BE2C (cell line): Measurements from ENCODE around the gene SYT2.
A peak's percentile ranks its signal among the peaks of the same experiment; 100 is the strongest.
"Not testable (repeated sequence)": the region's sequence is repeated elsewhere in the genome, so short reads cannot be mapped to it uniquely, and the experiment has no call there.

ENCODE experiments used
- DNase-seq: peaks from one replicate; pipeline ENCODE4 v3.0.0-alpha.2; 2020
- H3K27me3 ChIP-seq: fragments of 250-450 bp; sonication (Bioruptor Pico); 2 replicates; pipeline ENCODE4 v1.5.1; 2020; ENCODE audit warnings: mild to moderate bottlenecking
- H3K36me3 ChIP-seq: fragments of 250-450 bp; sonication (Bioruptor Pico); 2 replicates; pipeline ENCODE4 v1.5.1; 2020; ENCODE audit warnings: mild to moderate bottlenecking
- H3K4me1 ChIP-seq: fragments of 250-450 bp; sonication (Bioruptor Pico); 2 replicates; pipeline ENCODE4 v1.5.1; 2020
- H3K4me3 ChIP-seq: 2 replicates; pipeline ENCODE4 v1.5.1; 2011; ENCODE audit warnings: low read depth, low read length
- H3K9me3 ChIP-seq: fragments of 250-450 bp; sonication (Bioruptor Pico); 2 replicates; pipeline ENCODE4 v1.5.1; 2020
- TF ChIP-seq, protein P1 (sequence below): IDR thresholded peaks from 2 replicates; pipeline ENCODE4 v1.5.1; 2012; ENCODE audit warnings: mild to moderate bottlenecking, low read depth, low read length

Gene SYT2

GRCh38 chr1:202553560-202554038 lies 156.7 kb downstream of the SYT2 start:
- peaks cover 23% of the 10 kb centered on the region for H3K4me1 ChIP-seq
- no peaks in the 10 kb centered on the region for H3K9me3 ChIP-seq
- TF ChIP-seq, protein P1, sequence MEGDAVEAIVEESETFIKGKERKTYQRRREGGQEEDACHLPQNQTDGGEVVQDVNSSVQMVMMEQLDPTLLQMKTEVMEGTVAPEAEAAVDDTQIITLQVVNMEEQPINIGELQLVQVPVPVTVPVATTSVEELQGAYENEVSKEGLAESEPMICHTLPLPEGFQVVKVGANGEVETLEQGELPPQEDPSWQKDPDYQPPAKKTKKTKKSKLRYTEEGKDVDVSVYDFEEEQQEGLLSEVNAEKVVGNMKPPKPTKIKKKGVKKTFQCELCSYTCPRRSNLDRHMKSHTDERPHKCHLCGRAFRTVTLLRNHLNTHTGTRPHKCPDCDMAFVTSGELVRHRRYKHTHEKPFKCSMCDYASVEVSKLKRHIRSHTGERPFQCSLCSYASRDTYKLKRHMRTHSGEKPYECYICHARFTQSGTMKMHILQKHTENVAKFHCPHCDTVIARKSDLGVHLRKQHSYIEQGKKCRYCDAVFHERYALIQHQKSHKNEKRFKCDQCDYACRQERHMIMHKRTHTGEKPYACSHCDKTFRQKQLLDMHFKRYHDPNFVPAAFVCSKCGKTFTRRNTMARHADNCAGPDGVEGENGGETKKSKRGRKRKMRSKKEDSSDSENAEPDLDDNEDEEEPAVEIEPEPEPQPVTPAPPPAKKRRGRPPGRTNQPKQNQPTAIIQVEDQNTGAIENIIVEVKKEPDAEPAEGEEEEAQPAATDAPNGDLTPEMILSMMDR: no peak
- no peak for DNase-seq
- H3K27me3 ChIP-seq: no peaks in the 10 kb centered on the region
- no peak overlapping the region for H3K4me3 ChIP-seq
- H3K36me3 ChIP-seq: no peaks in the 10 kb centered on the region

DNA sequence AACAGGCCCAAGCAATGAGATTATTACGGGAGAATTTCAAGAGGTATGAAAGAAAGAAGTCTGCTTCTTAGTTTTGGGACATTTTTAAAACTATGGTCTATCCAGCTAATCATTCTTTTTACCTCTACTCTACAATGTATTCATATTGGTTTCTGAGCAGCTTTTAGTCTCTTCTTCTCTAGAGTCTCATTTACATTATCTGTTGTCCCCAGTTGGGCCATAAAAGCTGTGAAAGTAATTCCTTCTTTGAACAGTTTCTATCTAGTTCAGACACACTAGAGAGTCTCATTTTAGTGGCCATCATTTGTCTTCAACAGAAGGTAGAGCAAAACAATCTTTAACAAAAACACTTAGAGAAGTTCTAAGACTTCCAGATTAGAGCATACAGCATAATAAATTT lies 157.2 kb downstream of the SYT2 start:
- H3K4me3 ChIP-seq, H3K9me3 ChIP-seq, H3K27me3 ChIP-seq, H3K36me3 ChIP-seq, DNase-seq: not testable (repeated sequence)
- peaks cover 23% of the 10 kb centered on the region for H3K4me1 ChIP-seq

GRCh38 chr1:202552615-202553014 lies 157.6 kb downstream of the SYT2 start:
- not testable (repeated sequence) for H3K27me3 ChIP-seq, H3K9me3 ChIP-seq, H3K4me3 ChIP-seq, H3K36me3 ChIP-seq, DNase-seq
- peaks cover 23% of the 10 kb centered on the region for H3K4me1 ChIP-seq

- no peak overlapping the region for H3K4me3 ChIP-seq
- H3K36me3 ChIP-seq: no peaks in the 10 kb centered on the region
- H3K27me3 ChIP-seq: no peaks in the 10 kb centered on the region
- TF ChIP-seq, protein P1: no peak
- peaks cover 27% of the 10 kb centered on the region for H3K4me1 ChIP-seq
- no peaks in the 10 kb centered on the region for H3K9me3 ChIP-seq
- DNase-seq: peak; percentile 57
Measured at GRCh38 chr1:202551683-202552082, 158.6 kb downstream of the SYT2 start.

DNA sequence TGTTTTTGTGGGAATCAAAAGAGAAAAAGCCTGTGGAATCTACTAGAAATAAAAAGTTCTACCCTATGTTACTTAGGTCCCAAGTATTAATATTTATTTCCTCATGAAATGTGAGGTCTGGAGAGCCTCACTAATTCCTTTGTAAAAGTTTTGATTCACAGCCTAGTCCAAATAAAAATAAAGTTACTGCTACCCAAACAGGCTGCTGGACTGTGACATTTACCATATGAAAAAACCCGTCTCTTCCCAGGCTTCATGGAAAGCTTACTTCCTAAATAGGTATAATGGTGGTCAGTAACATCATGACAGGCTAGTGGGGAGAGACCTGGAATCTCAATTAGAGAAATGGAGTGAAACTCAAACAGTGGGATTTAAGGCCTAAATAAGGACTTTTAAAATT lies 160.2 kb downstream of the SYT2 start:
- not testable (repeated sequence) for H3K36me3 ChIP-seq, H3K9me3 ChIP-seq, DNase-seq, H3K4me3 ChIP-seq, H3K27me3 ChIP-seq
- H3K4me1 ChIP-seq: peaks cover 32% of the 10 kb centered on the region

- Histone ChIP-seq H3K9me3 (no peaks in the 10 kb centered on the region), H3K4me1 (peaks cover 20% of the 10 kb centered on the region), H3K27me3 (no peaks in the 10 kb centered on the region), H3K4me3 (no peak overlapping the region), H3K36me3 (no peaks in the 10 kb centered on the region)
- TF ChIP-seq, protein P1: no peak
- no peak for DNase-seq
Measured at GRCh38 chr1:202547215-202547614, 163.0 kb downstream of the SYT2 start.

DNA sequence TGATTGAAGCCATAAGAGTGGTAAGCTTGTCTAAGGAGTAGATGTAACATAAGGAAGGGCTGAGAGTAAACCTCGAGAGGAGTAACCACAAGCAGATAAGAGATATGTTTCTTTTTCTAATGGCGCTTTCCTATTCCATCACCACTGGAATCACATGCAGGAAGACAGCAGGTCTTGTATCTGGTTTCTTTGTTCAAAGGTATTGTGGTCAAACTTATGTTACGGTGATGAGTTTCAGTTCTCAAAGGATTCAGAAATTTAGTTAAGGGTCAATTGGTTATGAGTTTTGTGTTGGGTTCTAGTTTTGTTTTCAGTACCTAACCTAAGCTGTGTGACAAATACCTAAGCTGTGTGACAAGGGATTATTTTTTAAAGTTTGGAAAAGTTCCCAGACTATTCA lies 163.5 kb downstream of the SYT2 start:
- DNase-seq, H3K27me3 ChIP-seq, H3K4me3 ChIP-seq, H3K9me3 ChIP-seq, H3K36me3 ChIP-seq: not testable (repeated sequence)
- peaks cover 16% of the 10 kb centered on the region for H3K4me1 ChIP-seq

- peaks cover 12% of the 10 kb centered on the region for H3K4me1 ChIP-seq
- DNase-seq, H3K9me3 ChIP-seq, H3K4me3 ChIP-seq, H3K36me3 ChIP-seq, H3K27me3 ChIP-seq: not testable (repeated sequence)
Measured at GRCh38 chr1:202546377-202546776, 163.9 kb downstream of the SYT2 start.

DNA sequence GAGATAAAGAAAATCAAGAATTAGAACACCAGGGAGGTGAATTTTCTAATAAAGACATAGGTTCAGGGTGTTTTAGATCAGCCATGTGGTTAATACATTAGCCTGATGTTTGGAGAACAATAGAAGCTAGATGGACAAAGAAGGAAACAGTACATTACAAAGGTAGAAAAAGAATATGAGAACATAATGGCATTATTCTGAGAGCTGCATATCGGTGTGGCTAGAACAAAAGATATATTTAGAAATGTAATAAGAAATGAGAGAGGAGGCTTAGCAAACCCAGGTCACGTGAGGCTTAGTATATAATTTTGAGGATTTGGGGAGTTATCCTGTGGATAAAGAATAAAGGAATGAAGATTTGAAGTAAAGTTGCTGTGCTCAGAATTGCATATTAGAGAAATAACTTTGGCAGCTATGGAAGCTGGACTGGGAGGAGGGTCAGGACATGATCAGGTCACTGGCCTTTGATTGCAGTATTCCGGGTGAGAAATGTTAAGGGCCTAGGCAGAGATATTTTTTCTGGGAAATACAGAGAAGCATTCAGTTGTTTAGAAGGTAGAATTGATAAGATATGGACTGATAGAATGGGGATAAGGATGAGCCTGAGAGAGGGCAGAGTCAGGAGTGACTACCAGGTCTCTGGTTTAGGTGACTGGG lies 164.5 kb downstream of the SYT2 start:
- H3K4me3 ChIP-seq, H3K36me3 ChIP-seq, DNase-seq, H3K9me3 ChIP-seq, H3K27me3 ChIP-seq: not testable (repeated sequence)
- H3K4me1 ChIP-seq: peaks cover 11% of the 10 kb centered on the region

DNA sequence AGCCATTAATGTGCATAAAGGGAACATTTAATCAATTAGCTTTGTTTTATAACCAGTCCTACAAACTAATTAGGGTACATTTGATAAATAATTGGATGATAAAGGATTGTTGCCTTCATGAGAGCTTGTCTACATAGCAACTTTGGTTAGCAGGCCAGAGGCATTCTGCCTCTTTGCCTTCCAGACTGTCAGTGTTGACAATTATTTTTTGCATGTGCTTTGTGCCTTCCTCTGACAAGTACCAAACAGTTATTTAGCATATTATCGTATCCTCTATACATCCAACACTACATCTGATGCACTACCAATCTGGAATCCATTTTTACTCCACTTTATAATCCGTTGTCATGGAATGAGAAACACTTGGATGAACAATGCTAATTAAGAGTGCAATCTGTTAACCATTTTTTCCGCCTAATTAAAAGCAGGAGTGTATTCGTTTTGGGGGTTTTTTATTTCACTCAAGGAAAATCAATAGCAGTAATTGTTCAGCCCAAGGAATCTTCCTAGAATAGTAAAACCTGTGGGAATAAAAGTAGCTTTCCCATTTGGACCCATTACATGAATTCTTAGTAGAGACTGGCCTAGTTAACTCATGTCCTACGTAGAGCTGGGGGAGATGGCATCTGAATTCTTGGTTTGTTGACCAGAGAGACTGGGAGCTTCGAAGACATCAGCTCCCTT lies 165.3 kb downstream of the SYT2 start:
- peaks cover 11% of the 10 kb centered on the region for H3K4me1 ChIP-seq
- DNase-seq, H3K9me3 ChIP-seq, H3K27me3 ChIP-seq, H3K36me3 ChIP-seq, H3K4me3 ChIP-seq: not testable (repeated sequence)

- not testable (repeated sequence) for H3K27me3 ChIP-seq, DNase-seq, H3K9me3 ChIP-seq, H3K36me3 ChIP-seq, H3K4me3 ChIP-seq
- peaks cover 11% of the 10 kb centered on the region for H3K4me1 ChIP-seq
Measured at GRCh38 chr1:202543537-202543936, 166.7 kb downstream of the SYT2 start.

GRCh38 chr1:202542415-202542814 lies 167.8 kb downstream of the SYT2 start:
- H3K27me3 ChIP-seq, DNase-seq, H3K9me3 ChIP-seq, H3K4me3 ChIP-seq, H3K36me3 ChIP-seq: not testable (repeated sequence)
- H3K4me1 ChIP-seq: peaks cover 11% of the 10 kb centered on the region

DNA sequence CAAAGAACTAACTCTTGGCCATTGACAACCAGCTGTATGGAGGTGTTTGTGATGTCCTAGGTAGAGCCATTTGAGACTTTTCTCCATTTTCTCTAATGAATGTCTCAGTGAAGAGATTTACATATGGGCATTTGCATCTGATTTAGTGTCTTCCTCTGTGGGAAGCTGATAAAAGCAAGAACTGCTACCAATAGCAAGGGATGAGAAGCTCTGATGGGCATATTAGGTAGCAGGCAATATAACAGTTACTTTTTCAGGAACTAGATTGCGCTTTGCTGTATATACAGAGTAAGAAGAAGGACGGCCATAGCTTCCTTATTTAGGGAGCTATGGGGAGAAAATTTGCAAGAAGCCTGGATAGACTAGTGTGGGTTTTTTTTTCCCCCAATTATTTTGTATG lies 169.4 kb downstream of the SYT2 start:
- H3K4me1 ChIP-seq, H3K9me3 ChIP-seq, H3K4me3 ChIP-seq, H3K36me3 ChIP-seq, DNase-seq, H3K27me3 ChIP-seq: not testable (repeated sequence)
